Heart left ventricle (tissue), 16 donors: Measurements from ENCODE around the gene PPFIA3. TPM values are rescaled to one million over a fixed set of nuclear protein-coding genes. Genes with fewer than 3 reads are reported as not detected.

Experiments used
- ATAC-seq, 4 donors: fragments of 200-7000 bp; cut with Tn5 transposase; one replicate each; pipeline ENCODE4 v1.9.1; 2020 to 2022; ENCODE audit warnings: moderate library complexity in 4 of 4, mild to moderate bottlenecking in 3 of 4, moderate number of reproducible peaks in 1 of 4
- DNase-seq, 5 donors: peaks; one replicate each; pipeline ENCODE4 v3.0.0-alpha.2; 2020
- H3K27ac ChIP-seq, 12 donors: fragments of 200-600 bp; sonication (generic) in 4 of 12; one replicate each; pipeline versions ENCODE4 v1.5.0 to v1.8.0; 2016 to 2022; ENCODE audit warnings: mild to moderate bottlenecking in 2 of 12
- H3K27me3 ChIP-seq, 9 donors: fragments of 200-600 bp; sonication (generic) in 2 of 9; one replicate each; pipeline versions ENCODE4 v1.5.1 to v1.8.0; 2016 to 2022; ENCODE audit warnings: mild to moderate bottlenecking in 3 of 9
- H3K36me3 ChIP-seq, 9 donors: fragments of 200-600 bp; sonication (generic) in 2 of 9; one replicate each; pipeline versions ENCODE4 v1.5.0 to v1.8.0; 2018 to 2022; ENCODE audit warnings: mild to moderate bottlenecking in 2 of 9
- H3K4me1 ChIP-seq, 12 donors: fragments of 200-600 bp; sonication (generic) in 4 of 12; one replicate each; pipeline versions ENCODE4 v1.5.0 to v1.8.0; 2016 to 2022; ENCODE audit warnings: mild to moderate bottlenecking in 3 of 12
- H3K4me3 ChIP-seq, 12 donors: fragments of 200-600 bp; sonication (generic) in 4 of 12; one replicate each; pipeline versions ENCODE4 v1.5.0 to v1.8.0; 2017 to 2022; ENCODE audit warnings: mild to moderate bottlenecking in 9 of 12, moderate library complexity in 4 of 12
- H3K9me3 ChIP-seq, 12 donors: fragments of 200-600 bp; sonication (generic) in 4 of 12; one replicate each; pipeline versions ENCODE4 v1.5.0 to v1.8.0; 2016 to 2022; ENCODE audit warnings: mild to moderate bottlenecking in 1 of 12
- POLR2A ChIP-seq, 2 donors: fragments of 450-650 bp; IDR thresholded peaks; one replicate each; pipeline ENCODE4 v1.6.1; 2017; ENCODE audit warnings: antibody characterized with exemption in 2 of 2, mild to moderate bottlenecking in 2 of 2, moderate library complexity in 2 of 2
- WGBS, 4 donors: extraction: QIAGEN DNeasy Blood & Tissue Kit in 2 of 4; methylation state at CpG; one replicate each; pipeline versions ENCODE4 v1.1.5 to v1.1.7; 2013 to 2018; 5-methylcytosine and 5-hydroxymethylcytosine counted together
- intact Hi-C, 10 donors: fragments of 100-400 bp; cut with DNase I; formaldehyde crosslinking; loops; one replicate each; pipeline versions ENCODE4 v1.11.1 to v1.14.2; 2022
- polyA plus RNA-seq, 2 donors: library from polyadenylated mRNA; stranded (reverse); fragments of 200-250 nt; gene quantifications; one replicate each; pipeline ENCODE4 v1.2.3, GENCODE V29; 2013
- total RNA-seq, 9 donors: library from RNA; depleted of rRNA in 2 of 9; stranded (reverse); fragments of >200 nt in 2 of 9; fragmentation: NEBNext Ultra II Directional in 3 of 9; extraction: Animal tissue kit (Norgen Biotek cat#: 25700) in 3 of 9; gene quantifications; one replicate each; pipeline versions ENCODE4 v1.1.0 to v1.2.4, GENCODE V29; 2016 to 2023
- TF ChIP-seq, protein P1 (sequence below), 12 donors: fragments of 200-600 bp; sonication (generic) in 4 of 12; IDR thresholded peaks; one replicate each; pipeline versions ENCODE4 v1.5.0 to v1.8.0; 2018 to 2022; ENCODE audit warnings: antibody characterized with exemption in 12 of 12, mild to moderate bottlenecking in 5 of 12
- donor health status: ischemic (EF 13 %, LVEDD 7.1; RV severe dilation, severe dysfunction).
- donor health status: healthy with polysubstance abuse.
- donor health status: DM: no; HTN: yes; CAD: no.
- donor health status: DM: no; HTN: no; CAD: no.
- donor health status: ischemic (EF 25% LVEDD 6.9; RV normal size, moderate dysfunction).
- donor health status: ischemic (EF 25% LVEDD 5.7; RV mildly dilated, moderate dysfunction).
- donor health status: healthy.
- donor health status: DM: yes; HTN: yes; CAD: no.
- donor health status: ischemic (EF 35%, LVEDD 5.7; RV mildly dilated, moderate dysfunction).
- donor health status: nonischemic (EF 11% LVEDD 7.7; RV severe dilation, severe dysfunction).
- donor health status: DM: yes; HTN: yes; CAD: no.
- donor health status: PGD.
- donor health status: ischemic (EF 29% LVEDD 5.4; RV normal size, mild dysfunction).
- donor health status: nonischemic (EF 23%, LVEDD 6.1; RV moderate dilation, normal function).

PPFIA3 gene
- total and polyA plus RNA-seq, 11 donors = 2.7 to 12.8 (median 5.1) TPM

DNA sequence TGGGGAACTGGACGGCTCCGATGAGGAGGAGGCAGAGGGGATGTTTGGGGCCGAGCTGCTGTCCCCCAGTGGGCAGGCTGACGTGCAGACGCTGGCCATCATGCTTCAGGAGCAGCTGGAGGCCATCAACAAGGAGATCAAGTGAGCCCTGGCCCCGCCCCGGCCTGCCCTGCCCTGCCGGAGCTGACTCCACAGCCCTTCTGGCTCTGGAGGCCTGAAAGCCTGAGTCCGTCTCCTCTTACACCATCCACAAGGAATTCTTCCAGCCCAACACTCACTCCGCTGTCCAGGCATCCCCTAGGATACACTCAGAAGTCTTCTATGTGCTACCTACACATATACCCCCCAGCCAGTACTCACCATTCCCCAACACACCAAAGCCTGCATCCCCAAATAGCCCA is 17.4 kb downstream of the PPFIA3 start:
- intact Hi-C loops = no loop called here
- Histone ChIP-seq H3K4me3 (peak overlapping the region in 3 of 12 donors; percentile 0 to 22 (median 10)), H3K9me3 (no peaks in the 10 kb centered on the region), H3K36me3 (no peaks in the 10 kb centered on the region), H3K27ac (peak overlapping the region in 10 of 12 donors; percentile 24 to 71 (median 44)), H3K27me3 (no peaks in the 10 kb centered on the region), H3K4me1 (peaks cover 0 to 21% (median 13%) of the 10 kb centered on the region in 12 donors)
- ATAC-seq = peak; percentile 22 to 76 (median 72)
- DNase-seq = peak; percentile 77 to 91 (median 84)
- 62 to 84% (median 72%) methylated on average over 10 of the region's 10 CpGs for WGBS, 4 donors
- TF ChIP-seq POLR2A (IDR thresholded peaks at IDR 0.05) = no peak
- TF ChIP-seq, protein P1, sequence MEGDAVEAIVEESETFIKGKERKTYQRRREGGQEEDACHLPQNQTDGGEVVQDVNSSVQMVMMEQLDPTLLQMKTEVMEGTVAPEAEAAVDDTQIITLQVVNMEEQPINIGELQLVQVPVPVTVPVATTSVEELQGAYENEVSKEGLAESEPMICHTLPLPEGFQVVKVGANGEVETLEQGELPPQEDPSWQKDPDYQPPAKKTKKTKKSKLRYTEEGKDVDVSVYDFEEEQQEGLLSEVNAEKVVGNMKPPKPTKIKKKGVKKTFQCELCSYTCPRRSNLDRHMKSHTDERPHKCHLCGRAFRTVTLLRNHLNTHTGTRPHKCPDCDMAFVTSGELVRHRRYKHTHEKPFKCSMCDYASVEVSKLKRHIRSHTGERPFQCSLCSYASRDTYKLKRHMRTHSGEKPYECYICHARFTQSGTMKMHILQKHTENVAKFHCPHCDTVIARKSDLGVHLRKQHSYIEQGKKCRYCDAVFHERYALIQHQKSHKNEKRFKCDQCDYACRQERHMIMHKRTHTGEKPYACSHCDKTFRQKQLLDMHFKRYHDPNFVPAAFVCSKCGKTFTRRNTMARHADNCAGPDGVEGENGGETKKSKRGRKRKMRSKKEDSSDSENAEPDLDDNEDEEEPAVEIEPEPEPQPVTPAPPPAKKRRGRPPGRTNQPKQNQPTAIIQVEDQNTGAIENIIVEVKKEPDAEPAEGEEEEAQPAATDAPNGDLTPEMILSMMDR (IDR thresholded peaks at IDR 0.05) = no peak

DNA sequence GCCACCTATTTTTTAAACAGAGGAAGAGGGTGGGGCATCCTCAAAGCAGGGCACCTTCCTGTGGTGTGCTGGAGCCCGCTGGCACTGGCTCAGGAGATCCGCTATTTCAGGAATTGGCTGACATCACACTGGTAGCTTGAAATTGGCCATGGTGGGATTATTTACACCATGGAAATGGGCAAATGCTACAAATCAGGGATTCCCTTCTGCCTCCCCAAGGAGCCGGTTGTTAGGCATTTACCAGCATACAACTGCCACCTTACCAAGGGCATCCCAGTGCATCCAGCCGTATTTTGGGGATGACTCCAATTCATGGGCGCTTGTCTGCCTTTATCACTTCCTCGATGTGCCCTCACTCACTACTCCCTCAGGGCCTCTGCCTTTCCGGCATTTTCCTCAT is 21.6 kb downstream of the PPFIA3 start:
- no peaks in the 10 kb centered on the region for H3K9me3 ChIP-seq
- 74 to 85% (median 79%) methylated on average over 7 of the region's 7 CpGs for WGBS, 4 donors

DNA sequence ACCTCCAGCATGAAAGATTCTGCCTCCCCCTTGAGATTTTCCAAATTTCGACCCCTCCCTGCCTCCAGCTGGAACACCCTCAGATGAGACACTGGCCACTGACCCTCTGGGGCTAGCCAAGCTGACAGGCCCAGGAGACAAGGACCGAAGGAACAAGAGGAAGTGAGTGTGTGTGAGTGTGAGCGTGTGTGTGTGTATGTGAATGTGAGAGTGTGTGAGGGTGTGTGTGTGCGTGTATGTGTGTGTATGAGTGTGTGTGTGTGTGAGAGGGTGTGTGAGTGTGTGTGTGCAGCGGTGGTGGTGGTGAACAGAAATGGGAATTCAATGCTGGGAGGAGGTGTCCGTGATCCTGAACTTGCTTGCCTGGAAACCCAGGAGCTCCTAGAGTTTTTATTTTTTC is 22.0 kb downstream of the PPFIA3 start:
- TF ChIP-seq, protein P1 (IDR thresholded peaks at IDR 0.05) = no peak
- 74 to 83% (median 81%) methylated on average over 6 of the region's 6 CpGs for WGBS, 4 donors
- Histone ChIP-seq H3K36me3 (no peaks in the 10 kb centered on the region), H3K4me1 (peaks cover 0 to 23% (median 14%) of the 10 kb centered on the region in 12 donors), H3K9me3 (no peaks in the 10 kb centered on the region), H3K27ac (no peak overlapping the region), H3K27me3 (no peaks in the 10 kb centered on the region), H3K4me3 (no peak overlapping the region)
- ATAC-seq (no peak), DNase-seq (no peak)
- intact Hi-C loops = no loop called here

More for the DNA sequence above, 21.6 kb downstream of the PPFIA3 start:
- Histone ChIP-seq H3K4me1 (peaks cover 0 to 23% (median 10%) of the 10 kb centered on the region in 12 donors), H3K36me3 (no peaks in the 10 kb centered on the region), H3K4me3 (no peak overlapping the region), H3K27ac (no peak overlapping the region), H3K27me3 (no peaks in the 10 kb centered on the region)
- ATAC-seq = no peak
- DNase-seq = no peak
- intact Hi-C loops = no loop called here
- TF ChIP-seq POLR2A (IDR thresholded peaks at IDR 0.05) = no peak
- TF ChIP-seq, protein P1 (IDR thresholded peaks at IDR 0.05) = no peak

DNA sequence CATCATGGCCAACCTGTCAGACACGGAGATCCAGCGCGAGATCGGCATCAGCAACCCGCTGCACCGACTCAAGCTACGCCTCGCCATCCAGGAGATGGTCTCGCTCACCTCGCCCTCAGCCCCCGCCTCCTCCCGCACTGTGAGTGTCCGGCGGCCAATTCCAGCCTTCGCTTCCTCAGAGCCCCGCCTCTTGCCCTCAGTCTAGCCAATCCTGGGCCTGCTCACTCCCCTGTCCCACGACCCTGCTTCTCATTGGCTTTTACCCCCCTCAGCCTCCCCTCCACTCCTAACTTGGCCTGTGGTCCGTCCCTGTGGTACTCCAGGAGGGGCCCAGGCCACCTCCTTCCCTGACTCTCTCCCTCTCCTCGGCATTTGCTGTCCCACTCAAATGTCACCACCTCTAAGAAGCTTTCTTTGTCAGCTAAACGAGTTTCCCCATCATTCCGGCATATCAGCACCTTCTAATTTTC is 23.6 kb downstream of the PPFIA3 start:
- peak in 1 of 2 donors; percentile 37 for TF ChIP-seq POLR2A (IDR thresholded peaks at IDR 0.05)
- TF ChIP-seq, protein P1 (IDR thresholded peaks at IDR 0.05) = no peak
- peak overlapping the region in 3 of 12 donors; percentile 30 to 54 (median 47) for H3K27ac ChIP-seq
- H3K4me1 ChIP-seq = peaks cover 0 to 26% (median 15%) of the 10 kb centered on the region in 12 donors
- ATAC-seq (peak; percentile 97 to 98 (median 98)), DNase-seq (peak; percentile 93 to 96 (median 93))
- peak overlapping the region in 11 of 12 donors; percentile 21 to 64 (median 57) for H3K4me3 ChIP-seq
- WGBS, 4 donors = 2 to 3% (median 3%) methylated on average over 20 to 21 of the region's 21 CpGs
- intact Hi-C loops = loop anchor here in 1 of 10 donors (1.0 kb wide), 1 partner anchor 25 kb away; no protein-coding TSS in a partner anchor
- H3K36me3 ChIP-seq = no peaks in the 10 kb centered on the region
- H3K27me3 ChIP-seq = no peaks in the 10 kb centered on the region
- no peaks in the 10 kb centered on the region for H3K9me3 ChIP-seq
